HG03575 (cell line): ENCODE measurements around the gene SCN5A.
A peak's percentile ranks its signal among the peaks of the same experiment; 100 is the strongest.

Experiments
- ATAC-seq: cut with Tn5 transposase; IDR thresholded peaks from one replicate; pipeline ENCODE4 v1.9.1; 2021; ENCODE audit not compliant: unreplicated experiment, insufficient number of reproducible peaks, low FRiP score; ENCODE audit errors: extremely low read depth

The SCN5A gene

DNA sequence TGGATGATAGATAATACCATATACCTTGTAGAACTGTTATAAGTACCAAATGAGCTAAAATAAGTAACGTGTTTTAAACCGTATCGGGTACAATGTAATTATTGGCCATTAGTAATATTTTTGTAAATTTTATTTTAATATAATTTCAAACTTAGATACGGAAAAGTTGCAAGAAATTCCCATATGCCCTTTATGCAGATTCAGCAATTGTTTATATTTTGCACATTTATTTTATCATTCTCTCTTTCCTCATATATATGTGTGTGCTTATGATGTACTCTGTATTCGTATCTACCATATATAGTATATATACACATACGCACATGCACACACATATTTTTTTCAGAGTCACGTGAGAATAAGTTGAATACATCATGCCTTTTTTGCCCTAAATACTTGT, 114.9 kb downstream of the SCN5A start:
- no peak for ATAC-seq

GRCh38 chr3:38534180-38534579, 115.3 kb downstream of the SCN5A start:
- no peak for ATAC-seq

- no peak for ATAC-seq
Observed at GRCh38 chr3:38533285-38533976, 116.1 kb downstream of the SCN5A start.

- ATAC-seq, result no peak
Observed at GRCh38 chr3:38532529-38532928, 117.0 kb downstream of the SCN5A start.

DNA sequence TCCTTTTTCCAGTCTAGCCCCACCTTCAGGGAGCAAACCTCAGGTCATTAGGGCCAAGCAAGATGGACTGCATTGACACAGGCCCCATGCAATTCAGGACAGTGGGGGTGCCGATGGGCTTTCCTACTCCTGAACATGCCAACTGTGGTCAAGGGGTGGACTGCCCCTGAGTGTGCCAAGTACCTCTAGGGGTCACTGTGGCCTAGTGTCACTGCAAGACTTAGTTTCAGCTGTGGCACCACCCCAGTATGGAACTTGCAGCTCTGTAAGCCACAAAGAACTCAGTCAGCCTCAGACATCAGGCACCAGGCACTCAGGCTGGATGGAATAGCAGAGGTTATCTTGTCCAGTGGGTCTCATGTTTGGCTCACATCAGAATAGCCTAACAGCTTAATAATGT, 121.0 kb downstream of the SCN5A start:
- ATAC-seq, result no peak

- no peak for ATAC-seq
Observed at GRCh38 chr3:38526792-38527191, 122.7 kb downstream of the SCN5A start.

DNA sequence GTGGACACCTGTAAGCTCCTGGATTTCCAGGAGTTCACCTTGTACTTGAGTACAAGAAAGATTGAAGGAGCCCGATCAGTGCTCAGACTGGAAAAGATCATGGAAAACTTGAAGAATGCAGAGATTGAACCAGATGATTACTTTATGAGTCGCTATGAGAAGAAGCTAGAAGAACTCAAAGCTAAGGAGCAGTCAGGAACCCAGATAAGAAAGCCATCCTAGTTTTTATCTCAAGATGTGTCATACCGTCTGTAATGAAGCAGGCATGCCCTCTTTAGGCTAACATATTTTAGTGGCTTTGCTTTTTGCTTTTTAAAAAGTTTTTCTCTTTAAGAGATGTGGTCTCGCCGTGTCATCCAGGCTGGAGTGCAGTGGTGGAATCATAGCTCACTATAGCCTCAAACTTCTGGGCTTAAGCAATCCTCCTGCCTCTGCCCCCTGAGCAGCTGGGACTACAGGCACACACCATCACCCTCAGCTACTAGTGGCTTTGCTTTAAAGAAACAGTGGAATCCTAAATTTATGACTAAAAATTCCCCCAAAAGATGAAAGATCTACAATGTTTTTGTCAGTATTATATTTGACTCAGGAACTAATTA, 125.2 kb downstream of the SCN5A start:
- ATAC-seq, result no peak

DNA sequence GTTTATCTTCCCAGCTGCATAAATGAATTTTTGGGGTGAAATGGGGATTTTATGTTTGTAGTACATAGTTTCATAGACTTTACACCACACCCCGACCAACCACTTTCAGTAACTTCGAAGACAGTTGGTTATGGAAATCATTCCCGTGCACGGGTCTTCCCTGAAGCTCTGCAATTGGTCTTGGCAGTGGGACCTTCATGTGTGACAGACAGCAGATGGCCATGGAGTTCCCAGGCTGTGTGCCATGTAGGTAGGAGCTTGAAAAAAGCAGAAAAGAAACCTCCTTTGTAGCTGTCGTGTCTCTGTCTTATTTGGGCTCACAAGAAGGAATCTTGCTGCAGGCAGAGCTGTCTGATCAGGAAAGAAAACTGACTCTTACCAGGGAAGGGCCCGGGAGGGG, 127.5 kb downstream of the SCN5A start:
- no peak for ATAC-seq

- ATAC-seq, result no peak
Observed at GRCh38 chr3:38521391-38521987, 128.0 kb downstream of the SCN5A start.

GRCh38 chr3:38519651-38520050, 129.8 kb downstream of the SCN5A start:
- ATAC-seq, result no peak

DNA sequence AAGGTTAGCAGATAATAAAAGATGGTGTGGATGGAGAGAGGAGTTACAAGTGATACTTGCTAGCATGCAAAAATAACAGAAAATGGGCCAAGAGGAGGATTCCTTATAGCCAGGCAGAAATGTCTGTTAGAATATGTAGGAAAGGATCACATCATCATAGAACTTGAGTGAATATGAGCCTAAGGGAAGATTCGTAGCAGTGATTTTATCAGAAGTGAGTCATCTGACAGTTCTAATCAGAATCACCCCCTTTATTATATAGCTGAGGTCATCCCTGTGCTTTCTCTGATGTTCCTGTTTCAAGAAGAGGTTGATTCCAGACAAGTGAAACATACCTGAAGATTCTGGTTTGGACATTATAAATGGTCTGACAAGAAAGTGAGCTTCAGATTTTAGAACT, 130.5 kb downstream of the SCN5A start:
- ATAC-seq, result no peak

- no peak for ATAC-seq
Observed at GRCh38 chr3:38516669-38517068, 132.8 kb downstream of the SCN5A start.

- no peak for ATAC-seq
Observed at GRCh38 chr3:38515367-38515766, 134.1 kb downstream of the SCN5A start.

- no peak for ATAC-seq
Observed at GRCh38 chr3:38511546-38511945, 137.9 kb downstream of the SCN5A start.

DNA sequence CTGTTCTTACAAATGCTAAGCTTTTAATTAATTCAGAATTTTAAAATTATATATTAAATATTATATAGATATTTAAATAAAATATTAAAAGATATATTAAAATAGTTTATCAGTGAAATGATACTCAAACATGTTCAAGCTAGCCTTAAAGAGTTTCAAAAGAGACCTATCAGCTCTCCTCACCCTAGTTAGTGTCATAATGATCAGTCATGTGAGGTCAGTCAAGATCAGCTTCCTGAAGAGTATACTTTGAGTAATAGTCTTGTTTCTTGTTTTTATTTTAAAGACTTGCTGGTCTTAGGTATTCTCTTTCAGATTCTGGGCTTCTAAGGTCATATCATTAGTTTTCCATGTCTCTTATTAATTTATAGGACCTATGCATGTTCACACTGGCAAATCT, 138.9 kb downstream of the SCN5A start:
- ATAC-seq, result no peak

- no peak for ATAC-seq
Observed at GRCh38 chr3:38509732-38510131, 139.8 kb downstream of the SCN5A start.

- ATAC-seq, result peak; percentile 90
Observed at GRCh38 chr3:38507120-38507519, 142.4 kb downstream of the SCN5A start.

GRCh38 chr3:38500688-38501417, 148.6 kb downstream of the SCN5A start:
- no peak for ATAC-seq
